ENCODE measurements around the gene SRR.

Gene SRR

GRCh38 chr17:2357237-2357636 lies 53.5 kb downstream of the SRR start:
- Histone ChIP-seq H3K79me2 (ENCODE audit: insufficient read depth, low read length) (no peaks in the 10 kb centered on the region), H3F3A (ENCODE audit: insufficient read depth) (no peaks in the 10 kb centered on the region), H2AFZ (ENCODE audit: low read depth, low read length, severe bottlenecking) (no peak overlapping the region), H3K9me2 (replicated peaks; ENCODE audit: insufficient read depth, low read length) (no peaks in the 10 kb centered on the region), H3K27me3 (ENCODE audit: low read length) (no peaks in the 10 kb centered on the region), H3K27ac (ENCODE audit: low read depth, low read length) (no peak overlapping the region), H4K20me1 (ENCODE audit: low read depth, low read length) (no peaks in the 10 kb centered on the region), H3K4me2 (ENCODE audit: low read depth, low read length, poor library complexity, severe bottlenecking) (no peak overlapping the region), H3K9me3 (ENCODE audit: insufficient read depth, low read length) (no peaks in the 10 kb centered on the region), H3K9ac (ENCODE audit: low read length) (no peak overlapping the region), H3K4me3 (ENCODE audit: insufficient read depth, low read length, poor library complexity, severe bottlenecking) (no peak overlapping the region), H3K36me3 (ENCODE audit: low read length) (no peaks in the 10 kb centered on the region)
- TF ChIP-seq EZH2phosphoT487 (conservative IDR thresholded peaks at IDR 0.05; ENCODE audit: low read length) (no peak), CTCF (IDR thresholded peaks at IDR 0.05; ENCODE audit: insufficient read depth, low read length, poor library complexity, severe bottlenecking) (no peak)

- no peak overlapping the region for H3K4me2 ChIP-seq (ENCODE audit: low read depth, low read length, poor library complexity, severe bottlenecking)
Observed at GRCh38 chr17:2357931-2358434, 54.2 kb downstream of the SRR start.

GRCh38 chr17:2361010-2361760 lies 57.4 kb downstream of the SRR start:
- Histone ChIP-seq H3K36me3 (ENCODE audit: low read length) (no peaks in the 10 kb centered on the region), H3K9me2 (replicated peaks; ENCODE audit: insufficient read depth, low read length) (no peaks in the 10 kb centered on the region), H3K27me3 (ENCODE audit: low read length) (no peaks in the 10 kb centered on the region), H2AFZ (ENCODE audit: low read depth, low read length, severe bottlenecking) (no peak overlapping the region), H3K4me3 (ENCODE audit: insufficient read depth, low read length, poor library complexity, severe bottlenecking) (no peak overlapping the region), H4K20me1 (ENCODE audit: low read depth, low read length) (no peaks in the 10 kb centered on the region), H3K9me3 (ENCODE audit: insufficient read depth, low read length) (no peaks in the 10 kb centered on the region), H3K9ac (ENCODE audit: low read length) (no peak overlapping the region), H3K27ac (ENCODE audit: low read depth, low read length) (no peak overlapping the region), H3K4me2 (ENCODE audit: low read depth, low read length, poor library complexity, severe bottlenecking) (no peak overlapping the region), H3K79me2 (ENCODE audit: insufficient read depth, low read length) (no peaks in the 10 kb centered on the region), H3F3A (ENCODE audit: insufficient read depth) (no peaks in the 10 kb centered on the region)
- no peak for TF ChIP-seq EZH2phosphoT487 (conservative IDR thresholded peaks at IDR 0.05; ENCODE audit: low read length)
- TF ChIP-seq CTCF (IDR thresholded peaks at IDR 0.05; ENCODE audit: insufficient read depth, low read length, poor library complexity, severe bottlenecking), result no peak

More at GRCh38 chr17:2357931-2358434, 54.2 kb downstream of the SRR start:
- TF ChIP-seq CTCF (IDR thresholded peaks at IDR 0.05; ENCODE audit: insufficient read depth, low read length, poor library complexity, severe bottlenecking) (no peak), EZH2phosphoT487 (conservative IDR thresholded peaks at IDR 0.05; ENCODE audit: low read length) (no peak)
- no peaks in the 10 kb centered on the region for H3K36me3 ChIP-seq (ENCODE audit: low read length)
- no peaks in the 10 kb centered on the region for H4K20me1 ChIP-seq (ENCODE audit: low read depth, low read length)
- no peak overlapping the region for H3K9ac ChIP-seq (ENCODE audit: low read length)
- no peaks in the 10 kb centered on the region for H3K9me2 ChIP-seq (replicated peaks; ENCODE audit: insufficient read depth, low read length)
- no peaks in the 10 kb centered on the region for H3K79me2 ChIP-seq (ENCODE audit: insufficient read depth, low read length)
- H3K27ac ChIP-seq (ENCODE audit: low read depth, low read length), result no peak overlapping the region
- no peaks in the 10 kb centered on the region for H3K9me3 ChIP-seq (ENCODE audit: insufficient read depth, low read length)
- no peaks in the 10 kb centered on the region for H3K27me3 ChIP-seq (ENCODE audit: low read length)
- H3F3A ChIP-seq (ENCODE audit: insufficient read depth), result no peaks in the 10 kb centered on the region
- H2AFZ ChIP-seq (ENCODE audit: low read depth, low read length, severe bottlenecking), result no peak overlapping the region
- H3K4me3 ChIP-seq (ENCODE audit: insufficient read depth, low read length, poor library complexity, severe bottlenecking), result no peak overlapping the region
